Measurements from ENCODE around the gene AHCYL2. TPM values are rescaled to one million over a fixed set of nuclear protein-coding genes. Genes with fewer than 3 reads are reported as not detected.

The AHCYL2 gene
- total RNA-seq, 1 donor from 2014 or later, result 26.0 TPM

DNA sequence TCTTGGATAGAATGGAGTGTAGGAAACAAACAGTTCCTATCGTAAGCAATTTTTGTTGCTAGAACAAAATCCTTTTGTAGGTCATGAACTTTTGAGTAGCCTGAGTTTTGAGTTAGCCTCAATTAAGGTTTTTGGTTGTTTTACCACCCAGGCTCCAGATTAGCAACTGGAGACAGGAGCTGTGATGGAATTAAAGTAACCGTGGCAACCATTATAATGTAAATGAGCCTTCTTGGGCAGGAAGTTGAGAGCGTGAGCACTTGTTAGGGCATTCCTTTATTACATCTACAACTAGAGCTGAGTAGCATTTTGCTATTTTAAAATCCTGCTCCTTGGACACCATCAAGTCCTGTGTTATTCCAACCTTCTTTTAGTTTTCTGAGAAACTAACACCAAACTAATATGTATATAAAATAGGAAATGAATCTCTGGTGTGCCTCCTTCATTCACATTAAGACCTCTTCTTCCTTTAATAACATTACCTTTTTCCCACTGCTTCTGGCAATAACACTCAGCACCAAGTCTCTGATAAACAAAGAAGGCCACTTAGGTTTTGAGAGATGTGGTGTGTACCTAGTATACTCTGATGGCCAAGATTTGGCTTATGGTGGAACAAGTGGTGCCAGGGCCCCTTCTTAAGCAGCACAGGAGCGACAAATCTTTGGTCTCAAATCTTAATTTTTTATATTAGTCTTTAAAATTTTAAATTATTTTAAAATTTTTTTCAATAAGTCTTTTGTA lies 34.0 kb downstream of the AHCYL2 start:
- H3K27ac Mint-ChIP-seq, result peak overlapping the region; percentile 53
- peaks cover 10% of the 10 kb centered on the region for H3K4me1 Mint-ChIP-seq (ENCODE audit: low read depth)
- TF ChIP-seq, protein P1, sequence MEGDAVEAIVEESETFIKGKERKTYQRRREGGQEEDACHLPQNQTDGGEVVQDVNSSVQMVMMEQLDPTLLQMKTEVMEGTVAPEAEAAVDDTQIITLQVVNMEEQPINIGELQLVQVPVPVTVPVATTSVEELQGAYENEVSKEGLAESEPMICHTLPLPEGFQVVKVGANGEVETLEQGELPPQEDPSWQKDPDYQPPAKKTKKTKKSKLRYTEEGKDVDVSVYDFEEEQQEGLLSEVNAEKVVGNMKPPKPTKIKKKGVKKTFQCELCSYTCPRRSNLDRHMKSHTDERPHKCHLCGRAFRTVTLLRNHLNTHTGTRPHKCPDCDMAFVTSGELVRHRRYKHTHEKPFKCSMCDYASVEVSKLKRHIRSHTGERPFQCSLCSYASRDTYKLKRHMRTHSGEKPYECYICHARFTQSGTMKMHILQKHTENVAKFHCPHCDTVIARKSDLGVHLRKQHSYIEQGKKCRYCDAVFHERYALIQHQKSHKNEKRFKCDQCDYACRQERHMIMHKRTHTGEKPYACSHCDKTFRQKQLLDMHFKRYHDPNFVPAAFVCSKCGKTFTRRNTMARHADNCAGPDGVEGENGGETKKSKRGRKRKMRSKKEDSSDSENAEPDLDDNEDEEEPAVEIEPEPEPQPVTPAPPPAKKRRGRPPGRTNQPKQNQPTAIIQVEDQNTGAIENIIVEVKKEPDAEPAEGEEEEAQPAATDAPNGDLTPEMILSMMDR (IDR thresholded peaks at IDR 0.05; ENCODE audit: unreplicated experiment), result no peak
- H3K9me3 Mint-ChIP-seq (ENCODE audit: low read depth), result no peaks in the 10 kb centered on the region
- H3K36me3 Mint-ChIP-seq (ENCODE audit: insufficient read depth), result no peaks in the 10 kb centered on the region
- no peaks in the 10 kb centered on the region for H3K27me3 Mint-ChIP-seq
- no peak overlapping the region for H3K4me3 Mint-ChIP-seq (ENCODE audit: low read depth)
- DNase-seq (ENCODE audit: low spot score, unreplicated experiment), result no peak

DNA sequence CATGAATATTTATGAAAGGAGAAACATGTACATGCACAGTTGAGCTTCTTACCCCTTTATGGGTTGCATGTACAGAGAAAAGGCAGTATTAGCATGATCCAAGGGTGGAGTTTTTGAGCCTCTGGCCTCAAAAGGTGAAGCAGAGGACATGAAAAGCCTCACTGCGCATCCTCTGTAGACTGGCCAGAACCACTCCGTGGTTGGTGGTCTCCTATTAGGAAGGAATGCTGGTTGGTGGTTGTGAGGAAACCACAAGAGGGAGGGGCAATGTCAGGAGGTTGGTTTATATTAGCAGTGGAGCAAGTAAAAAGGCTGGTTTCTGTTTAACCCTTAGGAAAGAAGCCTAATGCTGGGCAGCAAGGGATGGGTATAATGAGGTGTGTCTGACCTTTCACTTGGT lies 37.5 kb downstream of the AHCYL2 start:
- Mint-ChIP-seq H3K4me1 (ENCODE audit: low read depth) (peaks cover 10% of the 10 kb centered on the region), H3K27ac (no peak overlapping the region), H3K36me3 (ENCODE audit: insufficient read depth) (no peaks in the 10 kb centered on the region), H3K27me3 (no peaks in the 10 kb centered on the region), H3K9me3 (ENCODE audit: low read depth) (no peaks in the 10 kb centered on the region), H3K4me3 (ENCODE audit: low read depth) (no peak overlapping the region)
- TF ChIP-seq, protein P1 (IDR thresholded peaks at IDR 0.05; ENCODE audit: unreplicated experiment), result no peak
- no peak for DNase-seq (ENCODE audit: low spot score, unreplicated experiment)

DNA sequence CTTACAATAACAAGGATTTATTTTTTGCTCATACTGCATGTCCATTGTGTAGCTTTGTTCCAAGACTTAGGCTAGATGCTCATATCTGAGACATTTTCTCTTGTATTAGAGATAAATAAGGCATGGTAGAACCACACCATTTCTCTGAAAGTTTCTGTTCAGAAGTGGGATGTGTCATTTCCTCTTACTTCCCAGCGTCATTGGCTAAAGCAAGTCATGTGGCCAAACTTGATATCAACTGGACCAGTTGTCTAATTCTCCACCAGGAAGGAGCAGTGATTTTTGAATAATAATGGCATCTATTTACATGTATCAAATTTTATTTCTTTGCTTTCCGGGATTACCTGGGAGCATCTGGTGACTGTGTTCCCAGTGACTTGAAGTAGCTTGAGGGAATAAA lies 38.3 kb downstream of the AHCYL2 start:
- Mint-ChIP-seq H3K4me3 (ENCODE audit: low read depth) (no peak overlapping the region), H3K9me3 (ENCODE audit: low read depth) (no peaks in the 10 kb centered on the region), H3K4me1 (ENCODE audit: low read depth) (peaks cover 7% of the 10 kb centered on the region), H3K27me3 (no peaks in the 10 kb centered on the region), H3K36me3 (ENCODE audit: insufficient read depth) (peaks cover 2% of the 10 kb centered on the region), H3K27ac (no peak overlapping the region)
- TF ChIP-seq, protein P1 (IDR thresholded peaks at IDR 0.05; ENCODE audit: unreplicated experiment), result no peak
- DNase-seq (ENCODE audit: low spot score, unreplicated experiment), result no peak

DNA sequence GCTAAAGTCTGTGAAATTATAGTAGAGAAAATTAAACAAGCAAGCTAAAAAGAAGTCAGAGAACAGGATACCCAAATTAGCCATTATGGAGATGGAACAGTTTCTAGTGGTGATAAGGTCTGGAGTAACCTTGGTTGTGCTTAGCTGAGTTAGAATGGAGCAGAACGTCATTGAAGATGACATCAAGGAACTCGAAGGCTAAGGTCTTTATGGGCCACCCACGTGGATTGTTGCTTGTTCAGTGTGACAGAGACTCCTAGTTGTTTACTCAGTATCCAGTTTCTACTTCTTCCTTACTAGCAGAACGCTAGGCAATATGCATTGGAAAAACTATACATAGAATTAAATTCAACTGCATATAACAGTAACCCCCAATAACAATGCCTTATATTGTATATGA lies 39.7 kb downstream of the AHCYL2 start:
- Mint-ChIP-seq H3K36me3 (ENCODE audit: insufficient read depth) (peaks cover 2% of the 10 kb centered on the region), H3K9me3 (ENCODE audit: low read depth) (no peaks in the 10 kb centered on the region), H3K4me3 (ENCODE audit: low read depth) (no peak overlapping the region), H3K4me1 (ENCODE audit: low read depth) (no peaks in the 10 kb centered on the region), H3K27ac (no peak overlapping the region), H3K27me3 (no peaks in the 10 kb centered on the region)
- no peak for DNase-seq (ENCODE audit: low spot score, unreplicated experiment)
- TF ChIP-seq, protein P1 (IDR thresholded peaks at IDR 0.05; ENCODE audit: unreplicated experiment), result no peak

DNA sequence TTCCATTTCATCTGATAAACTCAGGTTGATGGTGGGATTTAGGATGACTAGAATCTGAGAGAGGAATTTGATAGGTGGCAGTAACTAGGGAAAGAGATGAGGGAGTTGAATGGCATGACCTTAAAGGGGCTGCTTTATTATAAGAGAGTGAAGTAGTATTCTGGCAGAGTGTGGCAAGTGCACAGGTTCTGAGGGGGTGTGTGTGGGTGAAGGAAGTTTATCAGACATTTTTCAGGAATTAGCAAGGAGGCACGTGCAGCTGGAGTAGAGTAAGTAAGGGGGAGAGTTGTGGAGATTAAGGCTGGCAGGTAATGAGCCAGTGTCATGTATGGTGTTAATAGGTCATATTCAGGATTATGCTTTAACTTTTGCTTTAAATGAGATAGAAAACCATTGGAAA lies 40.5 kb downstream of the AHCYL2 start:
- Mint-ChIP-seq H3K36me3 (ENCODE audit: insufficient read depth) (peaks cover 2% of the 10 kb centered on the region), H3K27ac (no peak overlapping the region), H3K4me3 (ENCODE audit: low read depth) (no peak overlapping the region), H3K27me3 (no peaks in the 10 kb centered on the region), H3K4me1 (ENCODE audit: low read depth) (no peaks in the 10 kb centered on the region), H3K9me3 (ENCODE audit: low read depth) (no peaks in the 10 kb centered on the region)
- TF ChIP-seq, protein P1 (IDR thresholded peaks at IDR 0.05; ENCODE audit: unreplicated experiment), result no peak
- DNase-seq (ENCODE audit: low spot score, unreplicated experiment), result no peak
